Esophagus squamous epithelium (tissue), 5 donors: Measurements from ENCODE around the gene PITX2. TPM values are rescaled to one million over a fixed set of nuclear protein-coding genes. Genes with fewer than 3 reads are reported as not detected.

Experiments
- DNase-seq: peaks from one replicate; lab custom pipeline; 2025; lab: John Stamatoyannopoulos, UW
- H3K27ac ChIP-seq, 4 donors: fragments of 200-600 bp; sonication (generic); one replicate each; pipeline ENCODE4 v1.5.1; 2016 to 2019; ENCODE audit warnings: mild to moderate bottlenecking in 1 of 4
- H3K27me3 ChIP-seq, 4 donors: fragments of 200-600 bp; sonication (generic); 1 replicate in 3 of 4; 2 replicates in 1 of 4; pipeline versions ENCODE4 v1.5.1 to v1.6.0; 2017 to 2021; ENCODE audit warnings: antibody characterized with exemption in 1 of 4
- H3K36me3 ChIP-seq, 3 donors: fragments of 200-600 bp; sonication (generic); one replicate each; pipeline ENCODE4 v1.5.1; 2016 to 2019
- H3K4me1 ChIP-seq, 3 donors: fragments of 200-600 bp; sonication (generic); one replicate each; pipeline ENCODE4 v1.5.1; 2017 to 2019
- H3K4me3 ChIP-seq, 4 donors: fragments of 200-600 bp; sonication (generic); 1 replicate in 3 of 4; 2 replicates in 1 of 4; pipeline ENCODE4 v1.5.1; 2016 to 2019; ENCODE audit warnings: mild to moderate bottlenecking in 2 of 4, moderate library complexity in 1 of 4
- H3K9me3 ChIP-seq, 3 donors: fragments of 200-600 bp; sonication (generic); one replicate each; pipeline ENCODE4 v1.5.1; 2016 to 2019
- POLR2A ChIP-seq, 4 donors: fragments of 450-650 bp; IDR thresholded peaks; one replicate each; pipeline ENCODE4 v1.6.1; 2017; ENCODE audit warnings: antibody characterized with exemption in 4 of 4, mild to moderate bottlenecking in 4 of 4, moderate library complexity in 3 of 4
- WGBS, 2 donors: methylation state at CpG; one replicate each; pipeline ENCODE4 v1.1.5; 2018; 5-methylcytosine and 5-hydroxymethylcytosine counted together
- intact Hi-C: fragments of 100-400 bp; cut with DNase I; formaldehyde crosslinking; loops from one replicate; pipeline ENCODE4 v1.15.0; 2022
- total RNA-seq, 4 donors: library from RNA; depleted of rRNA; stranded (reverse); fragments of >200 nt; gene quantifications; one replicate each; pipeline ENCODE4 v1.1.0, GENCODE V29; 2016
- TF ChIP-seq, protein P1 (sequence below), 6 experiments: fragments of 450-650 bp in 4 of 6; fragments of 200-600 bp in 2 of 6; sonication (generic) in 2 of 6; IDR thresholded peaks; one replicate each; pipeline ENCODE4 v1.5.1; 2016 to 2019; ENCODE audit warnings: antibody characterized with exemption in 6 of 6, mild to moderate bottlenecking in 4 of 6, moderate library complexity in 4 of 6
- donor health status: DM: yes; HTN: yes; CAD: no.

PITX2 gene
- total RNA-seq, 4 donors from 2014 or later, result 0.66 to 4.8 (median 1.5) TPM; not detected in 1

GRCh38 chr4:110620322-110620690 lies 2.6 kb downstream of the PITX2 start:
- Histone ChIP-seq H3K27me3 (peaks cover 4 to 100% (median 38%) of the 10 kb centered on the region in 4 donors), H3K36me3 (no peaks in the 10 kb centered on the region), H3K27ac (peak overlapping the region in 3 of 4 donors; percentile 29 to 74 (median 71)), H3K4me1 (peaks cover 4 to 73% (median 12%) of the 10 kb centered on the region in 3 donors), H3K9me3 (peaks cover 0 to 14% (median 0%) of the 10 kb centered on the region in 3 donors), H3K4me3 (peak overlapping the region; percentile 41 to 78 (median 53))
- intact Hi-C loops, result no loop called here
- 32 to 45% methylated on average over 5 to 7 of the region's 7 CpGs for WGBS, 2 donors
- no peak for DNase-seq
- no peak for TF ChIP-seq POLR2A (IDR thresholded peaks at IDR 0.05)
- TF ChIP-seq, protein P1, sequence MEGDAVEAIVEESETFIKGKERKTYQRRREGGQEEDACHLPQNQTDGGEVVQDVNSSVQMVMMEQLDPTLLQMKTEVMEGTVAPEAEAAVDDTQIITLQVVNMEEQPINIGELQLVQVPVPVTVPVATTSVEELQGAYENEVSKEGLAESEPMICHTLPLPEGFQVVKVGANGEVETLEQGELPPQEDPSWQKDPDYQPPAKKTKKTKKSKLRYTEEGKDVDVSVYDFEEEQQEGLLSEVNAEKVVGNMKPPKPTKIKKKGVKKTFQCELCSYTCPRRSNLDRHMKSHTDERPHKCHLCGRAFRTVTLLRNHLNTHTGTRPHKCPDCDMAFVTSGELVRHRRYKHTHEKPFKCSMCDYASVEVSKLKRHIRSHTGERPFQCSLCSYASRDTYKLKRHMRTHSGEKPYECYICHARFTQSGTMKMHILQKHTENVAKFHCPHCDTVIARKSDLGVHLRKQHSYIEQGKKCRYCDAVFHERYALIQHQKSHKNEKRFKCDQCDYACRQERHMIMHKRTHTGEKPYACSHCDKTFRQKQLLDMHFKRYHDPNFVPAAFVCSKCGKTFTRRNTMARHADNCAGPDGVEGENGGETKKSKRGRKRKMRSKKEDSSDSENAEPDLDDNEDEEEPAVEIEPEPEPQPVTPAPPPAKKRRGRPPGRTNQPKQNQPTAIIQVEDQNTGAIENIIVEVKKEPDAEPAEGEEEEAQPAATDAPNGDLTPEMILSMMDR (IDR thresholded peaks at IDR 0.05), result no peak

- H3K27ac ChIP-seq, result peak overlapping the region in 3 of 4 donors; percentile 42 to 74 (median 71)
- intact Hi-C loops, result no loop called here
- H3K36me3 ChIP-seq, result no peaks in the 10 kb centered on the region
- TF ChIP-seq, protein P1 (IDR thresholded peaks at IDR 0.05), result no peak
- TF ChIP-seq POLR2A (IDR thresholded peaks at IDR 0.05), result no peak
- H3K9me3 ChIP-seq, result peaks cover 0 to 14% (median 0%) of the 10 kb centered on the region in 3 donors
- no peak for DNase-seq
- 38 to 41% methylated on average over 30 to 31 of the region's 35 CpGs for WGBS, 2 donors
- peak overlapping the region in 3 of 4 donors; percentile 20 to 40 (median 22) for H3K4me3 ChIP-seq
- H3K4me1 ChIP-seq, result peaks cover 4 to 73% (median 12%) of the 10 kb centered on the region in 3 donors
- peaks cover 4 to 100% (median 34%) of the 10 kb centered on the region in 4 donors for H3K27me3 ChIP-seq
These were observed 3.2 kb downstream of the PITX2 start for GRCh38 chr4:110619463-110620247.

DNA sequence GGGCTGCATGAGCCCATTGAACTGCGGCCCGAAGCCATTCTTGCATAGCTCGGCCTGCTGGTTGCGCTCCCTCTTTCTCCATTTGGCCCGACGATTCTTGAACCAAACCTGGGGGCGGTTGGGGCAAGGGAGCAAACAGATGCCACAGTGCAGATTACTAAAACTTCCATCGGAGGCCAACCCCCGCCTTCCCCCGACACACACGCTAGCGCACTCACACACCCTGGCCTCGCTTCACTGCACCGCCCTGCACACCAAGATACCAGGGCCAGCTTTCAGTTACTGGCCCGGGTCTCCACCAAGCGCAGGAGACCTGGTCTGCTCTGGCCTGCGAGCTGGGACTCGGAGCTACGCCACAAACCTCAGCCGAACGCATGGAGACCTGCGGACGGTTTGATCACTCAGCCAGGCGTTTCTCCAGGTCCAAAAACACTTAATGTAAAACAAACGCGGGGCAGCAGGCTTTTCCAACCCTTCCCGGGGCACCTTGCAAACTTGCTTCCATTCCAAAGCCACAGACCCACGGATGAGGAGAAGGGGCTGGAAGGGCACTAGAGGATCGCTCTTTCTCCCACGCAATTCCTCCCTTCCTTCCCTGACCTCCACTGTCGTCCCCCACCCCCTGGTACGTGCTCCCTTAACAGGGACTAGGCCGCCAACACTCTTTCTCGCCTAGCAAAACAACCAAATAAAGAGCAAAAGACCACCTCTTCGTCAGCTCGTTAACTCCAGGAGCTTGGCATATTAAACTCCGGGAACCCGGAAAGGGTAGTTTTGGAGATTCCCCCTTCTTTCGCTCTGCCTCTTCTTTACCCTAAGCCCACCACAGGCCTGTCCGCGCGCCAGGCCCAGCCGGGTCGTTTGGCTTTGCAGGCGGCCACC lies 4.1 kb downstream of the PITX2 start:
- Histone ChIP-seq H3K36me3 (no peaks in the 10 kb centered on the region), H3K27me3 (peaks cover 5 to 100% (median 38%) of the 10 kb centered on the region in 4 donors), H3K4me1 (peaks cover 4 to 72% (median 12%) of the 10 kb centered on the region in 3 donors), H3K27ac (peak overlapping the region in 3 of 4 donors; percentile 42 to 74 (median 71)), H3K4me3 (peak overlapping the region in 3 of 4 donors; percentile 20 to 40 (median 22)), H3K9me3 (peaks cover 0 to 14% (median 0%) of the 10 kb centered on the region in 3 donors)
- TF ChIP-seq POLR2A (IDR thresholded peaks at IDR 0.05), result no peak
- TF ChIP-seq, protein P1 (IDR thresholded peaks at IDR 0.05), result no peak
- intact Hi-C loops, result no loop called here
- WGBS, 2 donors, result 50 to 59% methylated on average over 23 to 40 of the region's 45 CpGs
- no peak for DNase-seq

DNA sequence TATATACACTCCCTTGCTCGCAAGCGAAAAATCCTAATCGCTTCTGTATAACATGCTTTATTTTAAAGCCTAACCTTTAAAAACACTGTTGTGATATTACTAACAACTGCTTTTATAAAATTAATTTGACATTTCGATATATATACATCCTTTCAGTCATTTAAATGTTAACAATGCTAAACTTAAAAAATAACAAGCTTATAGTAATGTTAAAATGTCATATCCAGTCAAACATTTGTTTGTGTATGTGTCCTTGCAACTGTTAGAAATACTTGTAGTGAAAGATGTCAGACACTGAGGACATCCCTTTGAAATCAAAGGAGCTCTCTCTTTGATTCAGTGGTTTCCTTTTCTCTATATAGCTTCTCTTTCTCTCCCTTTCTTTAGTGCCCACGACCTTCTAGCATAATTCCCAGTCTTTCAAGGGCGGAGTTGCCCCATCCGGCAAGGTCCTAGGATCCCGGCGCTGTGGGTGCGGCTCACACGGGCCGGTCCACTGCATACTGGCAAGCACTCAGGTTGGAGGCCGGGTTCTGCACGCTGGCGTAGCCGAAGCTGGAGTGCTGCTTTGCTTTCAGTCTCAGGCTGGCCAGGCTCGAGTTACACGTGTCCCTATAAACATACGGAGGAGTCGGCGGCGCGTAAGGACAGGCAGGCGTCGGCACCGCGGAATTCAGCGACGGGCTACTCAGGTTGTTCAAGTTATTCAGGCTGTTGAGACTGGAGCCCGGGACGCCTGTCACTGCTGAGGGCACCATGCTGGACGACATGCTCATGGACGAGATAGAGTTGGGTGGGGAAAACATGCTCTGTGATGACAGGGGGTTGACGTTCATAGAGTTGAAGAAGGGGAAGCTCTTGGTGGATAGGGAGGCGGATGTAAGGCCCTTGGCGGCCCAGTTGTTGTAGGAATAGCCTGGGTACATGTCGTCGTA lies 5.0 kb downstream of the PITX2 start:
- H3K27ac ChIP-seq, result peak overlapping the region in 3 of 4 donors; percentile 42 to 74 (median 71)
- peak overlapping the region in 3 of 4 donors; percentile 10 to 40 (median 22) for H3K4me3 ChIP-seq
- H3K27me3 ChIP-seq, result peaks cover 5 to 100% (median 38%) of the 10 kb centered on the region in 4 donors
- WGBS, 2 donors, result 29 to 48% methylated on average over 9 to 14 of the region's 38 CpGs
- DNase-seq, result no peak
- H3K4me1 ChIP-seq, result peaks cover 4 to 63% (median 9%) of the 10 kb centered on the region in 3 donors
- peaks cover 0 to 10% (median 0%) of the 10 kb centered on the region in 3 donors for H3K9me3 ChIP-seq
- no peaks in the 10 kb centered on the region for H3K36me3 ChIP-seq
- TF ChIP-seq POLR2A (IDR thresholded peaks at IDR 0.05), result no peak
- TF ChIP-seq, protein P1 (IDR thresholded peaks at IDR 0.05), result no peak
- intact Hi-C loops, result no loop called here
